ENCODE measurements around the gene SLC1A1.

GRCh38 chr9:4581035-4581760 is 90.9 kb downstream of the SLC1A1 start:
- no peak for TF ChIP-seq CTCF (IDR thresholded peaks at IDR 0.05)
- no peak for TF ChIP-seq POLR2AphosphoS5 (IDR thresholded peaks at IDR 0.05)

Data from upper lobe of left lung (tissue), 4 donors.